Body of pancreas (tissue), 4 donors: ENCODE results near the gene LMBR1.
"Not testable (repeated sequence)": the region's sequence is repeated elsewhere in the genome, so short reads cannot be mapped to it uniquely, and the experiment has no call there.

ENCODE experiments used
- POLR2A ChIP-seq, 3 donors: fragments of 450-650 bp; IDR thresholded peaks; one replicate each; pipeline ENCODE4 v1.6.1; 2016; ENCODE audit warnings: antibody characterized with exemption in 3 of 3, mild to moderate bottlenecking in 2 of 3
- TF ChIP-seq, protein P1 (sequence below), 7 experiments: fragments of 450-650 bp in 4 of 7; fragments of 200-600 bp in 3 of 7; sonication (generic) in 3 of 7; IDR thresholded peaks; one replicate each; pipeline ENCODE4 v1.5.1; 2016 to 2019; ENCODE audit warnings: antibody characterized with exemption in 7 of 7

DNA sequence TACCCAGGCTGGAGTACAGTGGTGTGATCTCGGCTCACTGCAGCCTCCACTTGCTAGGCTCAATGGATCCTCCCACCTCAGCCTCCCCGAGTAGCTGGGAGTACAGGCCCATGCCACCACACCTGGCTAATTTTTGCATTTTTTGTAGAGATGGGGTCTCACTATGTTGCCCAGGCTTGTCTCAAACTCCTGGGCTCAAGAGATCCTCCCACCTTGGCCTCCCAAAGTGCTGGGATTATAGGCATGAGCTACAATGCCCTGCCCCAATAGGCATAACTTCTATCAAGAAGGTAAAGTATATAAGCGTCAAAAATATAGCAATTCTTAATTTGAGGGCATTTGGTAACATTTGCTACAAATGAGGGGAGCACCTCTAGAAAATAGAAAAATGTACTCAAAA is 43.8 kb upstream of the LMBR1 start:
- not testable (repeated sequence) for TF ChIP-seq POLR2A (IDR thresholded peaks at IDR 0.05)
- TF ChIP-seq, protein P1, sequence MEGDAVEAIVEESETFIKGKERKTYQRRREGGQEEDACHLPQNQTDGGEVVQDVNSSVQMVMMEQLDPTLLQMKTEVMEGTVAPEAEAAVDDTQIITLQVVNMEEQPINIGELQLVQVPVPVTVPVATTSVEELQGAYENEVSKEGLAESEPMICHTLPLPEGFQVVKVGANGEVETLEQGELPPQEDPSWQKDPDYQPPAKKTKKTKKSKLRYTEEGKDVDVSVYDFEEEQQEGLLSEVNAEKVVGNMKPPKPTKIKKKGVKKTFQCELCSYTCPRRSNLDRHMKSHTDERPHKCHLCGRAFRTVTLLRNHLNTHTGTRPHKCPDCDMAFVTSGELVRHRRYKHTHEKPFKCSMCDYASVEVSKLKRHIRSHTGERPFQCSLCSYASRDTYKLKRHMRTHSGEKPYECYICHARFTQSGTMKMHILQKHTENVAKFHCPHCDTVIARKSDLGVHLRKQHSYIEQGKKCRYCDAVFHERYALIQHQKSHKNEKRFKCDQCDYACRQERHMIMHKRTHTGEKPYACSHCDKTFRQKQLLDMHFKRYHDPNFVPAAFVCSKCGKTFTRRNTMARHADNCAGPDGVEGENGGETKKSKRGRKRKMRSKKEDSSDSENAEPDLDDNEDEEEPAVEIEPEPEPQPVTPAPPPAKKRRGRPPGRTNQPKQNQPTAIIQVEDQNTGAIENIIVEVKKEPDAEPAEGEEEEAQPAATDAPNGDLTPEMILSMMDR (IDR thresholded peaks at IDR 0.05) = not testable (repeated sequence)
